ENCODE data around the gene PCGF2.
"Not testable (repeated sequence)": the region's sequence is repeated elsewhere in the genome, so short reads cannot be mapped to it uniquely, and the experiment has no call there.

PCGF2 gene

DNA sequence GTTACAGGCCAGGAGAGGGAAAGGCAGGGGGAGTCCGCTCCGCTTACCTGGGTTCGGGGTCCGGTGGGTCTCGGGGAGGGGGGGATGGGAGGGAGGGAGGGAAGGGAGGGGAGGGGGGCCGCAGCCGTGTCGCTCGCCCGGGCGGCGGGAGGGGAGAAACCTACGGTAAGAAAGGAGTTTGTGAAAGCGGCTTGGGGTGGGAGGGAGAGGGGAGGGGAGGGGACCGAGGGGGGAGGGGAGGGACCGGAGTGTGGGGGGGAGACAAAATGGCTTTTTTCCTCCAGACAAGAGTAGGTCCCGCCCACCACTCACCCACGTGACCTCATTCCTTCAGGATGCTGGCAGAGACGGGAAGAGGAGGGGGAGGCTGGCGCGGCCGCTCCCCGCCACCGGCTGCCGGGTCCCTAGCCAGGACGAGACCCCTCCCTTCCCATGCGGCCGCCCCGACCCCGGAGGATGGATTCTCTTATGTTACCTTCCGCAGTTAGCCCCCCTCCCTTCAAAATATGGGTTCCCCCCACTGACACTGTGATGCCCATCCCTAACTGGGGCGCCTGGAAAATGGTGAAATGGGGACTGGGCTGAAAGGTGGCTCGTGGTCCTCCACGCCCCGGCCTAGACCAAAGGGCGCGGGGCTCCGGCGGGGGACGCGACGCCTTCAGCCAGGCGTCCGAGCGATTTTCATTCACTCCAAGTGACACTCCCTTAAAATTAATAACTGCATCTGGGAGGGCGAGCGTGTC lies at the start of gene PCGF2:
PCGF2 (minus strand) TSS at position 188 of the 743 bp plus-strand sequence. CDS start 7,934 bp downstream, outside the sequence.
- peak; percentile 94 for DNase-seq

DNA sequence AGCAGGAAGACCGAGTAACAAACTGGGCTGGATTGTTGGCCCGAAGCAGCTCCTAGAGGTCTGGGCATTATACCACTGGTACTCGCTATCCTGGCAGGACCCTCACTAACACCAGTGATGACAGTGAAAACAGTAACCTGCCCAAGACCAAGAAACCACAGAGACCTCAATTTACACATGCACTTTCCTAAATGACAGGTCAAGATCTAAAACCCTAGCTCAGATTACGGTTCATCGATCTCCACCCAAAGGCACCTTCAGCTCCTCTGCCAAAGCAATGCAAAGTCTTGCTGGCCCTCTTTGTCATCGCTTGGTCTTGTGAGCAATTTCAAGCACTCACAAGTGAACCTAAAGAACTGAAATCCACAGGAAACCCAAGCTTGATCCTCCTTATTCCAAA lies 49.7 kb upstream of the PCGF2 start:
- no peak for DNase-seq

DNA sequence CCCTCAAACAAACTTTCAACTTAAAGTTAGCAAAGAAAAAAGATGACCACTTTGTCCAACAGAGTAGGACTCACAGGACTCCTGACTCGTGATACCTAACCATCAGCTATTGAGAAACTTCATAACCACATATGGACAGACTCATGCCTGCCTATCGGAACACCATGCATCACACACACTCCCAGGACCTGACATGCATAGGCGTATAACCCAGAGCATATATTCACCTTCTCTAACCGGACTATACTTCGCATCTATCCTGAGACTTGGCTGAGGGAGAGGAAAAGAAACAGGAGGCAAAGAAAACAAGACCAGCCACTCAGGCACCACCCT lies 49.0 kb upstream of the PCGF2 start:
- no peak for DNase-seq

DNA sequence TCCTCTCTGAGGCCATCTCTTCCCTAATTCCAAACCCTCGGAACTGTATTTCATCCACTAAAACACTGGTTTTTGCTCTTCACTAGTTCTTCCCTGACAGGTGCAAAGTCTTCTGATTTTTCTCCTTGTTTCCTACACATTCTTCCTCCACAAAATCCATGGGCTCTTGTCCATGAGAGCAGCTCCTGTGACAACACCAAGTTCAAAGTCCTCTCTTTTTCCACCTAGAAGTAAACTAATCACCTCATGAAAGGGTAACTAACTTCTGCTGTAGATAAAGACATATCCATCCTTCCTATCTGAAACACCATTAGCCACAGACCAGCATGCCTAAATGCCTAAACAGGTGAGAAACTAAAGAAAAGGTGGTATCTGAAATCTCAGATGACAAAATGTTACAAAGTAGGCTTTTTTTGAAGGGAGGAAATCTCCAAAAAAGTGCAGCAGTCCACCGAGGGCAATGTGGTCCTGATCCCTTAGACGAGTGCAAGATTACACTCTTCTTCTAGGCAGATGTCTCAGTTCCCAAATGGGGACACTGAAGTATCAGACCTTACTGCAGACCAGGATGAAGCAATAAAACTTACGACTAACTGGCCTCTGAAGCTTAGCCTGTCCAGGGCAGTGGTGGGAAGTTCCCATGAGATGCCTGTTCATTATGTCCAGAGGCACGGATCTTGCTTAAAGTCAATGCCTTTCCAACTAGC lies 48.5 kb upstream of the PCGF2 start:
- no peak for DNase-seq

DNA sequence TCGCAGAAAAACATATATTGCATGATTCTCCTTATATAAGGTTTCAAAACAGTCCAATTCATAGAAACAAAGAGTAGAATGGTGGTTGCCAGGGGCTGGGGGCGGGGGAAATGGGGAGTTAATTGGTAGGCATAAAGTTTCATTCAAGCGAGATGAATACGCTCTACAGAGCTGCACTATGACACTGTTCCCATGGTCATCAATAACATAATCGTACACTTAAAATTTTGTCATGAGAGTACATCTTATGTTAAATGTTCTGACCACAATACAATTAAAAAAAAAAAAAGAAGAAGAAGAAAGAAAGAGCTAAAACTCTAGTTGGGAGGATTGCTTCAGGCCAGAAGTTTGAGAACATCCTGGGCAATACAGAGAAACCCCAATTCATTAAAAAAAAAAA lies 46.1 kb upstream of the PCGF2 start:
- no peak for DNase-seq

DNA sequence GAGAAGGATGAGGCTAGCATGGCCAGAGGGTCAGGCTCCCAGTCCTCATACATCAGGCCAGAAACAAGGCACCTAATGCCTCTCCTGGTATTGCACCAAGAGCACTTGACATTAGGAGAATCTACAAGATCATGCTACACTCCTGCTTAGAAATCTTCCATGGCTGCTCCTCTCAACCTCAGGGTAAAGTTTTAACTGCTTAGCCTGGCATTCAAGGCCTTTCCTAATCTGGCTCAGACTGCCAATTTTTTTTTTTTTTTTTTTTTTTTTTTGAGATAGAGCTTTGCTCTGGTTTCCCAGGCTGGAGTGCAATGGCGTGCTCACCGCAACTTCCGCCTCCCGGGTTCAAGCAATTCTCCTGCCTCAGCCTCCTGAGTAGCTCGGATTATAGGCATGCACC lies 43.0 kb upstream of the PCGF2 start:
- DNase-seq: no peak

DNA sequence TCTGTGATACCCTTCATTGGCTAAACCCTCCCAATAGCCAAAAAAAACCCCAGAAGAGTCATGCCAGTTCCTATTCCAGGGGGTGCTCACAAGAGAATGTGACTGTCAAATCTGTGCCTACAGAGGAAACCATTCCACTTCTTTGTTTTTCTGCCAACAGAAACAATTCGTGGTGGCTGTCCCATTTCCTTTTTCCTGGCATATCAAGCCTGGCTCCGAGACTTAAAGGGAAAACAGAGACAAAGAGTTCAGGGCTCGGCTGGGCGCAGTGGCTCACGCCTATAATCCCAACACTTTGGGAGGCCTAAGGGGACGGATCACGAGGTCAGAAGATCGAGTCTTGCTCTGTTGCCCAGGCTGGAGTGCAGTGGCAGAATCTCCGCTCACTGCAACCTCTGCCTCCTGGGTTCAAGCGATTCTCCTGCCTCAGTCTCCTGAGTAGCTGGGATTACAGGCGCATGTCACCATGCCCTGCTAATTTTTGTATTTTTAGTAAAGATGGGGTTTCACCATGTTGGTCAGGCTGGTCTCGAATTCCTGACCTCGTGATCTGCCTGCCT lies 42.1 kb upstream of the PCGF2 start:
- DNase-seq: not testable (repeated sequence)

DNA sequence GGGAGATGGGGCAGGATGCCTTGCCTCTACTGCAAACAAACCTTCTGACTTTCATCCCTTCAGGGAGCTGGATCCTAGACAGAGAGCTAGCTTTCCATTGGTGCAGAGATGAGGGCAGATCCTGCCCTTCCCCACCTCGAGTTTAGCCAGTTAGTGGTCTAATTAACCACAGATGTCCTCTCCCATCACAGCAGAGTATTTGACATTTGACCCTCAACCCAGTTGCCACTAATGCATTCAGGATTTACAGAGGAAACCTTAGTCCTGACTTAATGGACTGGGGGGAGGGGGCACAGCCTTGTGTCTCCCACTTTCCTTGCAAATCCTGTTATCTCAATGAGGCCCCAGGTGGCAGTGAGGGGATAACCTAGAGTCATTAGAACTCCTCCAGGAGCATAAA lies 41.0 kb upstream of the PCGF2 start:
- no peak for DNase-seq

DNA sequence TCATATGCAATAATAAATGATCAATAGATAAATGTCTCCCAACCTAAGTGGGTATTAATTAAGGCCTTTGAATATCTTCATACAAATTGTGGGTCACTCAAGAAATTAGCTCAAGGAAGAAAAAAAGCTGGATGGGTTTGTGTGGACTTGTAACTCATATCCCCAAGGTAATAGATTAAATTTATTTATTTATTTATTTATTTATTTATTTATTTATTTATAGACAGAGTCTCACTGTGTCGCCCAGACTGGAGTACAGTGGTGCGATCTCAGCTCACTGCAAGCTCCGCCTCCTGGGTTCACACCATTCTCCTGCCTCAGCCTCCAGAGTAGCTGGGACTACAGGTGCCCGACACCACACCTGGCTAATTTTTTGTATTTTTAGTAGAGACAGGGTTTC lies 39.9 kb upstream of the PCGF2 start:
- DNase-seq: not testable (repeated sequence)

DNA sequence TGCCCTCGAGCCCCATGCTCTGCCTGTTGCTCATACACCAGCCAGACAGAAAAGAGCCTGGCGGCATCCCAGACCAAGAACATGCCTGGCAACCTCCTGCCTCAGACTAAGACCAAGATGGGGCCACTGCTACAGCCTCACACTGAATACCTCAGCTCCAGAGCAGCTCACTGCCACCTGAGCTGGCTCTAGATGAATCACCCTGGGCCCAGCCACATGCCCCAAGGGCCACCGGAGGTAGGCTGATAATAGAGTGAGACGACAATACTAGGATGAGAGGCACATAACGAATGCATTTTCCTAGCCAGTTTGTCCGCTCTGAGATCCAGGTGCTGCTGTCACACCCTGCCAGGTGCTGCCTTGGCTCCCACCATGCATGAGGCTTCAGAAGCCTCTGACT lies 38.2 kb upstream of the PCGF2 start:
- DNase-seq: no peak

DNA sequence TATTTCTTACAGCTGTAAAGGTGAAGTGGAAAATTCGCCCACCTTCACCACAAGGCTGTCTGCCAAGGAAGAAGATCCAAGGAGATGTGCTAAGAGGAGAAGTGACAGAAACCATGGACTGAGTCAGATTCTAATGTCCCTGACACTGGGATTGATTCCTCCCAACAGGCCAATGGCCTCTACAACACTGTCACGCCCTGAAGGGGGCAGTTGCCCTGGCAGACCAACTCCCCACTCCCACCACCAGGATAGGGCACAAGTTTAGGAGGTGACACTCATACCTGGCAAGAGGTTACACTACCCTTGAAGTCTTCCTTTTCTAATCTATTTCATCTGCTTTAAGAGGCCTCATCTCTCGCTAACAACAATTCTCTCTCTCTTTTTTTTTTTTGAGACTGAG lies 35.1 kb upstream of the PCGF2 start:
- no peak for DNase-seq

DNA sequence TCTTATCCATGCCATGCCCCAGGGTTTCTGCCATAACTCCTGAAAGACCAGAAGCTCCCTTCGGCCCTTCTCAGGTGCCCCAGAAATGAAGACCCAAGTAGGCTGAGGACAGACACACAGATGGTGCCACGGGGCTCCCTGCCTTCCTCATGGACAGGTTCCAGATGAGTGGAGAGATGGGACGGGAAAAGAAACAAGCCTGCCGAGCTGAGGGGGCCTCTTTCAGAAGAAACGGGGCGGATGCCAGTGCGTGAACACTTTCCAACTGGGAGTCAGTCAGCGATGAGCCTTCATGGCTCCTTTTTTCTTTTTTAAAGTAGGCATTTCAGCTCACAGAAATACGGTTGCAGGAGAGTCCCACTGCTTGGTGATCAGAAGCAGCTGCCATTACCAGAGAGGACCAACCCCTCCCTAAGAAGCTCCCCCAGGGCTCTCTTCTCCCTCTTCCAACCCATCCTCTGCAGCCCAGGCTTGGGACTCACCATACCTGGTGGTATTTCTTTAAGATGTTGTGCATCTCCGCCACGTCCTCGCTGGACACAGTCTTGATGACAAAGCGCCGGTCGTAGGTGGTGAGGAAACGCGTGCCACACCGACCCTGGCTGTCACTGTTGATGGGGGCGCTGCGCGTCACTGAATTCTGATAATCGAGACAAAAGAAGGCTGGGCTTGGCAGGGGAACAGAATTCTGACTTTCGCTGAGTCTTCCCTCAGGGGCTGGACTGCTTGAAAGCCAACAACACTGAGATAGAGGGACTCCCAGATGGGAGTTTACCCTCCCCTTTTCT lies 32.0 kb upstream of the PCGF2 start:
- DNase-seq: no peak

DNA sequence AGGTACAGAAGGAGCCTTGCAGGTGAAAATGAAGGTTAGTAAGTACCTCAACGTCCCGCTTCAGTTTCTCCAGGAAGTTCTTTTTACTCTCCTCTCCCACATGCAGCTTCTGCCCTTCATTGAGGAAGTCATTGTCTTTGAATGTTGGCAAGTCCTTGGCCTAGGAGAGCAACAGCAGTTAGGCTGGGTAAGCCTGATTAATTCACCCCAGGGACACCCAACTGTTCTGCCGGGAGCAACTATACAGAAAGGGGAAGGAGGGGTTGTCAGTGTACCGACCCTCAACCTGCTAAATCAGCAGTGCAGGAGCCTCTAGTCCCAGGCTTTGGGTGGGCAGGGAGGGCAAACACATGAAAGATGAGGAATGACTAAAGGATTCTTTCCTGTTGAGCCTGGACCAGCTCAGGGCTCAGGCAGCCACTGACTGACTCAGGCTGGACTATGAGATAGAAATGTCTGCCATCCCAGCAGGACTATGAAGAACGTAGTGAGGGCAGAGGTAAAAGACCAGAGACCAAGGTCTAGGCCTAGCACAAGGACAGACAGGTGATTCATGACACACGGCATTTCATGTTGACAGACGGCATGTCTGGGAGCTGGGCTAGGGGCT lies 29.6 kb upstream of the PCGF2 start:
- DNase-seq: no peak

DNA sequence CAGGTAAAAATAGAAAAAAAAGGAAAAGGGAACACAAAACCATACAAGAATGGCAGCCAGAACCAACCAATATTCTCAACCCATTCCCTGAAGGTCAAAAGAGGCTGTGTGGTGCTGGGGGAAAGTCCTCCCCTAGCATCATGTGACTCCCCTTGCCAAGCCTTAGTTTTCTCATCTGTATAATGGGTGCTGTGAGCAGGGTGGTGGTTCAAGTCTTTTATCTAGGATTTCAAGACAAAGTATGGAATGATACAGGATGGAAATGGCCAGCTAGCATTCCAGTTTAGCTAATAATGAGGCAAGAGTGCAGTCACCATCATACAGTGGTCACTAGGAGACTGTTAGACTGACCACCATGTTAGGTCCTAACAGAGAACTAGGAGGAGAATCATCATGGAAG lies 25.1 kb upstream of the PCGF2 start:
- DNase-seq: no peak

DNA sequence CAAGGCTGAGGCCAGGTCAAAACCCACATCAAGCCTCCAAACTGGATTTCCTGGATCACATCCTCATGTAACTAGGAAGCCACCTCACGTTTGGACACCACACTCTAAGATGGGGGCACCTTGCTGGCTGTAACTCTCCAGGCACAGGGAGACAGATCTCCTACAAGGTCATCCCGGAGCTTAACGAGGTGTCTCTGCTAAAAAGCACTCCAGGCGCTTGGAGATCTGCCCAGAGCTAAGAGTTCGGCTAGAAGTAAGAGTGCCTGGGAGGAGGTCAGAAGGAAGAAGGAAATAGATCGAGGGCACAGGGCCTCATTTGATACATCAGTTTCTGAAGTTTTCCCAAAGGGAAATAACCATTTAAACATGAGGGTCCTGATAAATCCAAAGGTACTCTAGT lies 20.3 kb upstream of the PCGF2 start:
- DNase-seq: no peak

DNA sequence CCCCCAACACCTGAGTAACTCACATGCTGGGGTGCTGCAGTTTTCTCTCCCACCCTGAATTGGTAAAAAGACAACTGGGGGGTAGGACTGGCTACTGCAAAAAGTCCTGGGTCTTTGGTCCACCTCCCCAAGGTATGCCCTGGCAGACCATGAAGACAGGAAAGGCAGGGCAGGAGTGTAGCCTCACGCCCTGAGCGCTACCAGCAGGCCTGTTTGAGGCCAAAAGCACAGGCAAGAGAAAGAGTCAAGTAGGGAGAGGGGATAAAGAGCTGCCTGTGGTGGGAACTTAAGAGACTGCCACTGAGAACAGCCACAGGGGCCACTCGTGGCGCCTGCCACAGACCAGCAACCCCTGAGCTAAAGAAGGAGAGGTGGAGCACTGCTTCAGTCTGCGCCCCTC lies 18.2 kb upstream of the PCGF2 start:
- no peak for DNase-seq

DNA sequence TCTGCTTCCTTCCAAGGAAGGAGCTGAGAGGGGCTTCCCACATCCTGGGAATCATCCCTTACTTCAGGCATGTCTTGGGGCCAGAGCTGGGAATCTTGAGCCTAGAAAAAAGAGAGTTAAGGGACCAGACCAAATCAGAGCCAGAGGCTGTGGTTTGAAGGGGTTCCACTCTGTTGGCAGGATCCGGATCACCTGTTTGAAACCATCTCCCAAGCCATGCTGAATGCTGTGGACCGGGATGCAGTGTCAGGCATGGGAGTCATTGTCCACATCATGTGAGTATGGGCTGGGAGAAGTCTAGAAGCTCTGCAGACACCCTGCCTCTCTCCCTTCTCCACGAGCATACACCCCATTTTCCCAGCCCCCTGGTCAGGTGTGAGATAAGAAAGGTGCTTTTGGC lies 14.1 kb upstream of the PCGF2 start:
- DNase-seq: no peak

DNA sequence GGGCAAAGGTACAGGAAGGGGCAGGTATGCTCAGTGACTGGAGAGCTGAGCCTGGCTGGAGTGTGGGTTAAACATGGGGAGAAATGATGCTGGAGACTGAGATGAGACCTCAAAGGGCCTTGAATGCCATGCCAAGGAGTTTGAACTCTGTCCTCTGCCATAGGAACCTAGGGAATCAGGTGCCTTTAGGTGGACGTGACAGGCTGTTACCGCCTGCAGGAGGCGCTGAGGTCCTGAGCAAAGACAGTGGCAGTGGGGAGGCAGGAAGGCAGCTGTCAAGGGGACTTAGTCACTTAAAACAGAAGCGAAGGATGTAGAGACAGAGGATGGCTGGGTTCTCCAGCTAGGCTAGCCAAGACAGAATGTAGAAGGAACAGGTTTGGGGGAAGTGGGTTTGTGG lies 13.5 kb upstream of the PCGF2 start:
- DNase-seq: no peak

DNA sequence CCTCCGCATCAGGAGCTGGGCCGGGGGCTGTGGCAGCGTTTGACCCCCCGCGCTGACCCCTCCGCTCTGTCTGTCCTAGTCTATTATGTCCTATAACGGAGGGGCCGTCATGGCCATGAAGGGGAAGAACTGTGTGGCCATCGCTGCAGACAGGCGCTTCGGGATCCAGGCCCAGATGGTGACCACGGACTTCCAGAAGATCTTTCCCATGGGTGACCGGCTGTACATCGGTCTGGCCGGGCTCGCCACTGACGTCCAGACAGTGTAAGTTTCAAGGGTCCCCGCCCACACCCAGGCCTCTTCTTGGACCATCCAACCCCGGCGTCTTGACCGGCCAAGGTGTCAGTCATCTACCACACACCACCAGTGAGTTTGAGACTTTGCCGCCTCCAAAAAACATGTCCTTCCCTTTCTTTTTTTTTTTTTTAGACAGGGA lies 5.0 kb upstream of the PCGF2 start:
- DNase-seq: no peak

DNA sequence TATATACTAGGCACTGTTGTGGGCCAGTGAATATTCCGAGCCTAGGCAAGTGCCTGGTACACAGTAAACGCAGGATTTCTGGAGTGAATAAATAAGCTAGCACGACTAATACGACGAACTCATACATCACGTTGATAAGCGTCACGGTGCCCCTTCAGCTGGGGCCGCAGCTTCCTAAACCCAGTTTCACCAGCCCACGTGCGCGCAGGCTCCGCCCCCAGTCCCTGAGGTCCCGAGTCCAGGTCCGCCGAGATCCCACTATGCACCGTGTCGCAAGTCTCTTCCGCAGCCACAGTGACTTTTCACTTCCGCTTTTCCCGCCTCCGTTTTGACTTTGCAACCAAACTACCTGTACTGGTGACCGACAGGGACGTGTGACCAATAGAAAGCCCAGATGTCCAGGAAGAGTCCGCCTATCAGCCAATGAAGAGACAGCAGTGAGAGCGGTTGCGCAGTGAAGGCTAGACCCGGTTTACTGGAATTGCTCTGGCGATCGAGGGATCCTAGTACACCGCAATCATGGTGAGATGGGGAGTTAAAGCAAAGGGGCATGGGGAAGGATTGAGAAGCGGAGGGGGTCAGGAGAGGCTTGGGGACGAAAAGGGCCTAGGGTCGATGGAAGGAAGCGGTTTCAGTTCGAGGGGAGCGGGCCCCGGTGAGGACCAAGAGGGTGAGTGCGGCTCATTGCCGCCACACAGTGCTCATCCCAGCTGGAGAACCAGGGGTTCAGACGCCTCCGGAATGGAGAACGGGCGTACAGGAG lies 4.4 kb upstream of the PCGF2 start, which contains the start of gene PSMB3:
PSMB3 (plus strand) TSS at position 434 of the 763 bp plus-strand sequence; CDS start at position 520, 86 bp downstream.
- DNase-seq: peak; percentile 96

DNA sequence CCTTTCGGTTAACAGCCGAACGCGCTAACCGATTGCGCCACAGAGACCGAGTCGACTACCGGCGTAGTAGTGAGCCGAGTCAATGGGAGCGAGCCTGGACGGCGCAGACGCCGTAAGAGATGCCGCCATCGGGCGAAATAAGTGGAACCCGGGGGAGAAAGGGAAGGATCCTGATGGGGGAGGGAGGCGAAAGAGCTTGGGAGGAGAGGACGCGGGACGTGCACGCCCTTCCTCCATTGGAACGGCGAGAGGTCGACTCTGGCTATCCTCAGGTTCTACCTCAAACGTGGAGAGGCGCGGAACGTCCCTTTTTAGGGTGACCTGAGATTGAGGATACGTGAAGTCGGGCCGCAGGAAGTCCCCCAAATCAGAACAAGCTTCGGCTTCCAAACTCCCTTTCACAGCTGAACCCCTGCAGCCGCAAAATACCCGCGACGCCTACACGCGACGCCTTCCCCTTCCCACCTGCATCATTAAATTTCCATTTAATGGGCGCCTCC lies 3.7 kb upstream of the PCGF2 start:
- DNase-seq: peak; percentile 94

All from right forelimb (tissue), 1 donor.